Natural killer cell treated with Interleukin-12 subunit alpha and Interleukin-12 subunit beta and Interleukin-15 and Interleukin-18, amount 100 ng/mL, for 72 hours (primary cell): ENCODE data around the gene GRK3. TPM values are rescaled to one million over a fixed set of nuclear protein-coding genes. Genes with fewer than 3 reads are reported as not detected.

Experiments
- ATAC-seq, 2 donors: fragments of 150-1000 bp; cut with Tn5 transposase in 1 of 2; sonication (Bioruptor Pico), chemical (Tn5 transposase) in 1 of 2; 2 replicates each; pipeline ENCODE4 v1.10.0; 2021
- DNase-seq: peaks from one replicate; pipeline ENCODE4 v3.0.0; 2022; ENCODE audit warnings: low spot score
- H3K27ac Mint-ChIP-seq, 2 donors: 1 replicate in 1 of 2; 2 replicates in 1 of 2; pipeline ENCODE4 v1.8.0; 2022; ENCODE audit warnings: mixed read lengths in 2 of 2, mild to moderate bottlenecking in 1 of 2, moderate library complexity in 1 of 2
- H3K27me3 Mint-ChIP-seq, 2 donors: 1 replicate in 1 of 2; 2 replicates in 1 of 2; pipeline ENCODE4 v1.8.0; 2022; ENCODE audit warnings: mixed read lengths in 2 of 2
- H3K36me3 Mint-ChIP-seq: one replicate; pipeline ENCODE4 v1.8.0; 2022; ENCODE audit warnings: mixed read lengths
- H3K4me1 Mint-ChIP-seq, 2 donors: 1 replicate in 1 of 2; 2 replicates in 1 of 2; pipeline ENCODE4 v1.8.0; 2022; ENCODE audit warnings: low read depth in 2 of 2, mixed read lengths in 2 of 2, mild to moderate bottlenecking in 1 of 2
- H3K4me3 Mint-ChIP-seq: one replicate; pipeline ENCODE4 v1.8.0; 2022; ENCODE audit warnings: mixed read lengths
- H3K9me3 Mint-ChIP-seq: 2 replicates; pipeline ENCODE4 v1.8.0; 2022; ENCODE audit warnings: mixed read lengths
- total RNA-seq, 2 donors: library from RNA; stranded (reverse); gene quantifications; one replicate each; pipeline ENCODE4 v1.2.3, GENCODE V29; 2022

The GRK3 gene
- total RNA-seq, 2 donors from 2014 or later, result 2.8 to 3.0 TPM

DNA sequence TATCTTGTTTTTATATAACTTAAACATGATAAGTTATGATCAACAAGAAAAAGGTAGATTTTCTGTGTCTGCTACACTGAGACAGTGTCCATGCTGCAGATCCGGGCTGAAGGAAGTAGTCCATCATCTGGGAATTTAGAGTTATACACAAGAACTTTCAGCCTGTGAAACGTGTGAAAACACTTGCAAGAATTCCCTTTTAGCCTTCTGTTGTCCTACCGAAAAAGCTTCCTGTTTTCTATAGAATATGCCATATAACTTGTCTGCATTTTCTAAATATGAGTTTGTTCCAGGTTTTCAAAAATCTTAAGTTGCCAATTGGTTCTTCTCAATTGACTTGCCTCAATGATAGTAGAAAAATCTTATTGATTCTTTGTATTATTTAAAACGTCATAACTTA lies 113.2 kb downstream of the GRK3 start:
- no peak overlapping the region for H3K27ac Mint-ChIP-seq
- no peak overlapping the region for H3K4me3 Mint-ChIP-seq
- DNase-seq, result no peak
- no peak for ATAC-seq
- H3K36me3 Mint-ChIP-seq, result no peaks in the 10 kb centered on the region
- no peaks in the 10 kb centered on the region for H3K9me3 Mint-ChIP-seq
- H3K4me1 Mint-ChIP-seq, result peaks cover 0 to 3% of the 10 kb centered on the region in 2 donors
- peaks cover 0 to 6% of the 10 kb centered on the region in 2 donors for H3K27me3 Mint-ChIP-seq

DNA sequence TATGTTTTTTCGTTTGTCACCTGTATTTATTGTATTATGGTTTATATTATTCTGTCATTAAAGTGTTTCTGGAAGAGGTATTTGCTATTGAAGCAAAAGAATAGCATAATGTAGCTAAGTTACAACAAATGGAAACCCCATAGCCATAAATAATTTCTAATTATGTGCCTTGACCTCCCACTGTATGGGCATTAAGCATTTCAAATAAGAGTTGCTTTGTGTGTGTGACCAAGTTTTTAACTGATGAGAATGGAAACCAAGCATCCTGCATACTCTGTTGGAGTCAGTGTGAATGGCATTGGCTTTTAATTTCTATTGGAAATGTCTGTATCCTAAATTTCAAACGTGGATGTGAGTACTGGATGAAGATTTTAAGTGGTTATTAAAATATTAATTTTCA lies 115.6 kb downstream of the GRK3 start:
- Mint-ChIP-seq H3K9me3 (no peaks in the 10 kb centered on the region), H3K27me3 (peaks cover 0 to 6% of the 10 kb centered on the region in 2 donors), H3K36me3 (no peaks in the 10 kb centered on the region), H3K4me1 (no peaks in the 10 kb centered on the region), H3K27ac (no peak overlapping the region), H3K4me3 (no peak overlapping the region)
- DNase-seq, result no peak
- ATAC-seq, result no peak

DNA sequence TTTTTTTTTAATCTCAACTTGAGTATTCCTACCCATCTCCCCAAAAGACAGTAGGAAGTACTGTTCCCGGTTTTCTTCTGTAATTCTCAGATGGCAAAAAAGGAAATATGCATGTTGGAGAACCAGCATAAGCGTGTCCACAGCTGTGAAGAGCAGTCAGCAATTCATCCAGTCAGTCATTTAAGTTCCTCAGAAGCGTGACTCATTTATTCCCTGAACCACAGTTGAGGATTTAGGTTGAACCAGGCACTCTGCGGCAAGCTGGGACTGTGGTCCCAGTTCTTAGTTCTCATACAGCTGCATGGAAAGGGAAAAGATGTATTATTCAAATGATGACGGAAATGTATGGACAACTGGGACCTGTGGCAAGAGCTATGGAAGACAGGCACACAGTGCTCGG lies 116.5 kb downstream of the GRK3 start:
- DNase-seq, result no peak
- ATAC-seq, result no peak
- Mint-ChIP-seq H3K4me3 (no peak overlapping the region), H3K4me1 (no peaks in the 10 kb centered on the region), H3K36me3 (no peaks in the 10 kb centered on the region), H3K27ac (no peak overlapping the region), H3K9me3 (no peaks in the 10 kb centered on the region), H3K27me3 (peaks cover 0 to 6% of the 10 kb centered on the region in 2 donors)

DNA sequence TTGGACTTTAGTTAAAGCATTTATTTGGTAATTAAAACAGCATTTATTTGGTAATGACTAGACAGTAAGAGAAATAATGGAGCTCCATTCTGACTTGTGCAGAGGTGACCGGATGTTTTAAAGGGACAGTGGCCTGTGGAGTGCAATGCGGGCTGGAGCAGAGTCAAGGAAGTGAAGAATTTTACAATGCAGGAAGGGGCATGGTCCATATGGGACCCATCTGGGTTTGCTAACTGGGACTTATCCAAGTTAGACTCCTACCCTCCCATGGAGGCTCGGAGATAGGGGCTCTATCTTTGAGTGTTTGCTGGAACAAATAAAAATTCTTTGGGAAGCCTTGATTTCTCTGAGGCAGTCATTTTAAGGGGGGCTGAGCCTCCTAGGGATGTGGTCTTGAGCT lies 117.6 kb downstream of the GRK3 start:
- ATAC-seq, result no peak
- DNase-seq, result no peak
- H3K36me3 Mint-ChIP-seq, result no peaks in the 10 kb centered on the region
- no peaks in the 10 kb centered on the region for H3K9me3 Mint-ChIP-seq
- H3K27ac Mint-ChIP-seq, result no peak overlapping the region
- no peak overlapping the region for H3K4me3 Mint-ChIP-seq
- H3K27me3 Mint-ChIP-seq, result peaks cover 0 to 6% of the 10 kb centered on the region in 2 donors
- H3K4me1 Mint-ChIP-seq, result no peaks in the 10 kb centered on the region

DNA sequence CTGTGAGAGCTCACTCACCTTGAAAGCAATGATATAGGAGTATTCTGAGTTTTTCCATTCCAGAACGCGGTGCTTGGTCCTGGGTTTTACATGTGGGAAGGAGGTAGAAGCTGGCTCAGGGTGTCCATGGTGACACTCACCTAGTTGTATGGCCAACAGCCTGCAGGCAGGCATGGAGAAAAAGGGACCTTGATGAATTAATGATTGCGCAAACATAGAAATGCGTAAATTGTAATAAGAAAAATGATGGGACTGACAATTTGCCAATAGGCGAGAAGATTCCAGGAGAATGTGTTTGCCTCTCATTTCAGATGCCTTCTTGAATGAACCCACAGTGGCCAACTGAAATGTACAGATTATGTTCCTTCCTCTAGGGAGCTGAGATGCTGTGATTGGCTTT lies 124.2 kb downstream of the GRK3 start:
- H3K4me3 Mint-ChIP-seq, result no peak overlapping the region
- no peaks in the 10 kb centered on the region for H3K36me3 Mint-ChIP-seq
- no peak overlapping the region for H3K27ac Mint-ChIP-seq
- H3K27me3 Mint-ChIP-seq, result no peaks in the 10 kb centered on the region
- DNase-seq, result no peak
- no peaks in the 10 kb centered on the region for H3K4me1 Mint-ChIP-seq
- no peaks in the 10 kb centered on the region for H3K9me3 Mint-ChIP-seq
- ATAC-seq, result no peak

DNA sequence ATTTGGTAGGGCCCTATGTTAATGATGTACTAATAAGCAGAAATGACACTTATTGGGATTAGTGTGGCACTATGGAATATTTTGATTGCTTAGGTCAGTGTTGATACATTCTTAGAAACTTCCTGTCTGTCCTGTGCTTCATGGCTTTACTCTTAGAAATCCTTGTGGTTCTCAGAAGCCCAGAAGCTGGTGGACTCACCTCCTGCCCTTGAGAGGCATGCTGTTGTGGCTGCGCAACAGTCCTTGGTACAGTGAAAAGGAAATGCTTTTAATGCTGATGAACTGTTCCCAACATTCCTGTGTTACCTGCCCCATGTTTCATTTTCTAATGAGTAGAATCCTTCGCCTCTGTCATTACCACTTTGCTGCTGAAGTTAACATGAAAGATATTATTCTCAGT lies 125.2 kb downstream of the GRK3 start:
- no peak for ATAC-seq
- H3K27ac Mint-ChIP-seq, result no peak overlapping the region

DNA sequence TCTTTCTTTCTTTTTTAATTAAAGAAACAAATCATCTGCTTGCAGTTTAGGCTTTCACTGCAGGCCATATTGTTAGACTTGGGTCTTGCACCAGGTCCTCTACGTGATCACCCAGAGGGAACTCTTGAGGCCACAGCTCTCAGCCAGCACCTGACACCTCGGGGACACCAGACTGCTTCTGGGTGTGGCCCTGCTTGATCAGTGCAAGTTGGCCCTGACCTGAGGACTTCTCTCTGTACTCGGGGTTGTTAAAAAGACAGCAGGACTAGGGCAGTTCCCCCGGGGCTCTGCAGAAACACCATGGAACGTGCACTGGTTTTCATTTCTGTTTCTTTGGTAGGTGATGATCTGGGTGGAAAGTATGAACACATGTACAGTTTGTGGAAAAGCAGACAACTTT lies 126.3 kb downstream of the GRK3 start:
- Mint-ChIP-seq H3K4me3 (no peak overlapping the region), H3K27ac (no peak overlapping the region), H3K36me3 (no peaks in the 10 kb centered on the region), H3K4me1 (no peaks in the 10 kb centered on the region), H3K9me3 (no peaks in the 10 kb centered on the region), H3K27me3 (no peaks in the 10 kb centered on the region)
- ATAC-seq, result no peak
- DNase-seq, result no peak

More for the DNA sequence above, 125.2 kb downstream of the GRK3 start:
- no peaks in the 10 kb centered on the region for H3K4me1 Mint-ChIP-seq
- H3K36me3 Mint-ChIP-seq, result no peaks in the 10 kb centered on the region
- no peak for DNase-seq
- no peaks in the 10 kb centered on the region for H3K27me3 Mint-ChIP-seq
- no peak overlapping the region for H3K4me3 Mint-ChIP-seq
- H3K9me3 Mint-ChIP-seq, result no peaks in the 10 kb centered on the region

DNA sequence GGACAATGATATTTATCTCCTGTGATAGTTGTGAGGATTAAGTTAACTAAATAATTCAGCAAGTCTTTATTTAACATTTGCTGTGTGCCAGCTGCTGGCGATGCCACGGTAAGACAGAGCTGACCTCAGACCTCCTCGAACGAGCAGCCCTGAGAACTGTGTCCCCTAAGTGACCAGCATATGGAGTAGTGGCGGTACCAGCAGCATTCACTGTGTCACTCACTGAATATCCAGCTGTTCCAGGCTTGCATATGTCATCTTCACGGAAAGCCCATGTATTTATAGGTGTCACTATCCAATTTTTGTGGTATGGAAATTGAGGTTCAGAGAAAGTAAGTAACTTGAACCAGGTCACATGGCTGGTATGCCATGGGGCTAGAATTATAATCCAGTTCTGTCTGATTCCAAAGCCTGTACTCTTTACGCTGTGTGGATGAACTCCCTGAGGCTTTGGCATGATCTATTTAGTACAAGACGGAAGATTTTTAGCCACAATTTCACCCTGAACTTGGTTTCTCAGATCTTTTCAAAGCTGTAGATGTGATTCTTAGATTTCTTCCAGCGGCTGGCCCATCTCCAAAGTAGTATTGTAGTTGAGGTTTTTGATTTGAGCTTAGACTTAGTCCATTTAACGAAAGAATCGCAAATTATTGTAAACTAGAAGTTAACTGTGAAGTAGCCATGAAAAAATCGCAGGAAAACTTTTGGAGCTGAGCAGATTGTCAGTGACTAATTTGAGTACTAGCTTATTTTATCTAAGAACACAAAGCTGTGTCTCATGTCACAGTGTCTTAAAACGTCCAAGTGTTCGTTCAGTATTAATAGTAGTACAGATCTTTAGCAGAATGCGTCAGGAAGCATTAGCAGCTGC lies 128.2 kb downstream of the GRK3 start:
- H3K36me3 Mint-ChIP-seq, result no peaks in the 10 kb centered on the region
- H3K9me3 Mint-ChIP-seq, result no peaks in the 10 kb centered on the region
- H3K4me1 Mint-ChIP-seq, result no peaks in the 10 kb centered on the region
- ATAC-seq (no peak), DNase-seq (no peak)
- no peak overlapping the region for H3K4me3 Mint-ChIP-seq
- H3K27me3 Mint-ChIP-seq, result peaks cover 0 to 9% of the 10 kb centered on the region in 2 donors
- no peak overlapping the region for H3K27ac Mint-ChIP-seq

DNA sequence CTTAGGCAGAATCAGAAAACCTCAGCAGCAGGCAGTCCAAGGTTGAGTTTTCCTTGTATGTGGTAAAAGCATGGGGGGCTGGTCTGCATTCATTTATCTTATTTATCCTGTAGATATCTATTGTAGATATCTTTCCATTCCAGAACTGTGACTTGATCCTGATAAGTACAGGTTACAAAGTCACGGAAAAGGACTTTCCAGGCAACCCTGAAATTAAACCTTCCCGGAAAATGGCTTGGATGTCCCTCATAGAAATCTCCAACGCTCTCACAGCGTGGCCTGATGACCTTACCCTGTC lies 128.7 kb downstream of the GRK3 start:
- peaks cover 0 to 15% of the 10 kb centered on the region in 2 donors for H3K27me3 Mint-ChIP-seq
- no peaks in the 10 kb centered on the region for H3K36me3 Mint-ChIP-seq
- no peak overlapping the region for H3K27ac Mint-ChIP-seq
- H3K9me3 Mint-ChIP-seq, result no peaks in the 10 kb centered on the region
- no peak for DNase-seq
- H3K4me3 Mint-ChIP-seq, result no peak overlapping the region
- ATAC-seq, result no peak
- no peaks in the 10 kb centered on the region for H3K4me1 Mint-ChIP-seq

DNA sequence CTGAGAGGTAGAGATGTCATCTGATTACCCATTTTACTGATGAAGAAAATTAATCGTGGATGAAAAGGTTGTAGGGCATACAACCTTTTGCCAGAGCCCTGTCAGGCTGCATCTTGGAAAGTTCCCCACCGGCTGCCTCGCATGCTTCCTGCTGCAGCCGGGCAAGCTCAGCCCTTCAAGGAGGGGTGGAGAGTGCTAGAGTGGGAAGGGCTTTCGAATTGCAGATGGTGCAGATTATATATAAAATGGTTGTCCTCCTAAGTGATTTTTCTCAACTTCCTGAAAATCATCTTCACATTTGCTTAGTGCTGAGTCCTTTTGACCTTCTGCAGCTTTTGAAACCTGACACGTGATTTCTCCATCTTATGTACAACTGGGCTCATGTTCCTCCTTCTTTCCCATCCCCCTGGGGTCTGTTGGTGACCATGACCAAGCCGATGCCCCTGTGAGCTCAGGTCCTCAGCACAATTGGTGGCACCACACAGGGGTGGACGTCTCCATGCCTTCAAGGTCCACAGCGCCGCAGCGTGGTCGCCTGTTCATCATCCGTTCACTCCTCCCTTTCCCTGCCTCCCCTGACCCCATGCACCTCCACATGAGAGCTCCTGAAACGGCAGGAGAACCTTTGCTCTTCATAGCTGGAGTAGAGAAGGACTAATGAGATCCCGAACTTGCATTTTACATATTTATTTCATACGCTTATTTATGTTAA lies 129.9 kb downstream of the GRK3 start:
- no peaks in the 10 kb centered on the region for H3K4me1 Mint-ChIP-seq
- DNase-seq (no peak), ATAC-seq (no peak)
- H3K9me3 Mint-ChIP-seq, result no peaks in the 10 kb centered on the region
- H3K36me3 Mint-ChIP-seq, result no peaks in the 10 kb centered on the region
- peaks cover 0 to 16% of the 10 kb centered on the region in 2 donors for H3K27me3 Mint-ChIP-seq
- no peak overlapping the region for H3K4me3 Mint-ChIP-seq
- no peak overlapping the region for H3K27ac Mint-ChIP-seq

DNA sequence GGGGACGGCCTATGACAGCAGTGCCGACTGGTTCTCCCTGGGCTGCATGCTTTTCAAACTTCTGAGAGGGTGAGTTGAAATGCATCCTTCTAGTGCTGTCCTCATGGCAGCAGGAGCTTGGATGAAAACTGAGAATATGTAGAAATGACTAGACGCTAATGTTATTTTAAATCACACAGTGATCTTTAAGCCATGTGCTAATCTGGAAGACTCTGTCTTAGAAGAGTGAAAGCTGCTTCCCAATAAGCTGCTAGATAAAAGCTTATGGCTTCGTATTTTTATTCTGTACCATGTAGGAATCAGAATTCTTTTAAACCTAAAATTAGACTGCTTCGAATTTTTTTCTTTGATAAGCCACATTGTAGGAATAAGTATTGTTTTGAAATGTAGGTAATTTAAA lies 130.7 kb downstream of the GRK3 start:
- H3K27me3 Mint-ChIP-seq, result peaks cover 0 to 21% of the 10 kb centered on the region in 2 donors
- H3K9me3 Mint-ChIP-seq, result no peaks in the 10 kb centered on the region
- H3K27ac Mint-ChIP-seq, result no peak overlapping the region
- no peaks in the 10 kb centered on the region for H3K4me1 Mint-ChIP-seq
- H3K36me3 Mint-ChIP-seq, result no peaks in the 10 kb centered on the region
- H3K4me3 Mint-ChIP-seq, result no peak overlapping the region
- no peak for DNase-seq
- ATAC-seq, result no peak

DNA sequence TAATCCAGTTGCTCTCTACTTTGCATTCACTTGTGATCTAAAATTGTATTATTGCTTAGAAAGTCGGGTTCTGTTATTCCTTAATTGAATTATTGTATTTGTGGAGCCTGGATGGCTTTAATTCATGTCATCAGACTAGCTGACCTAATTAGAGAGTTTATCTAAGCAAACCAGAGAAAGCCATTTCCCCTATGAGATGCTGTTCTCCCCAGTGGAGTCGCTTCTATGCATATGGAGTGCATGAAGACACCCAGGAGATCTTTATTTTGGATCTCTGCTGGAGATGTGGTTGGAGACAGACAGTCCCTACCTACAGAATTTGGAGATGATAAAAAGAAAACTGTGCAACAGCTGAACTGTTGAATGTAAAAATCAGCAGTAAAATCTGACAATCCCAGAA lies 132.3 kb downstream of the GRK3 start:
- H3K4me3 Mint-ChIP-seq, result no peak overlapping the region
- no peaks in the 10 kb centered on the region for H3K36me3 Mint-ChIP-seq
- DNase-seq (no peak), ATAC-seq (no peak)
- no peaks in the 10 kb centered on the region for H3K4me1 Mint-ChIP-seq
- no peak overlapping the region for H3K27ac Mint-ChIP-seq
- no peaks in the 10 kb centered on the region for H3K9me3 Mint-ChIP-seq
- H3K27me3 Mint-ChIP-seq, result peaks cover 0 to 23% of the 10 kb centered on the region in 2 donors

DNA sequence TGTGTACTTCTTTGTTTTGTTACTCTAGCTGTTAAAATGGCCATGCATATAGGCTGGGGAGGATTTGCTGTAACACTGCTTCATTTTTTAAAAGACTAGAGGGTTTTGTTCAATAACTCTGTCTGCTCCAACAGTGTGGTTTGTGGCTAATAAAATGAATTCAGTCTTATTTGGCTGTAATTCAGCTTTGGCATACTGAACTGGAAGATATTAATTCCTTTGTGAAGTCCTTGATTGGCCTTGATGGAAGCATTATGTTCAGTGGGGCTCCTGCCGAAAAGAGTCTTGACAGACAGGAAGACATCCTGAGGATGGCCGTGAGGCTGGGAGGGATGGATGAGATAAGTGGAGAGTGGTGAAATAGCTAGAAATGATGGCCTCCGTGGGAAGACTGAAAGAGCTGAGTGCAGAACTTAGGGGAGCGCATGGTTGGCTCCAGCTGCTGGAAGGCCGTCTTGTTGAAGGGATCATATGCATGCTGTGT lies 132.7 kb downstream of the GRK3 start:
- no peak overlapping the region for H3K27ac Mint-ChIP-seq
- no peaks in the 10 kb centered on the region for H3K9me3 Mint-ChIP-seq
- H3K27me3 Mint-ChIP-seq, result peaks cover 0 to 23% of the 10 kb centered on the region in 2 donors
- DNase-seq (no peak), ATAC-seq (no peak)
- no peaks in the 10 kb centered on the region for H3K4me1 Mint-ChIP-seq
- H3K4me3 Mint-ChIP-seq, result no peak overlapping the region
- no peaks in the 10 kb centered on the region for H3K36me3 Mint-ChIP-seq

DNA sequence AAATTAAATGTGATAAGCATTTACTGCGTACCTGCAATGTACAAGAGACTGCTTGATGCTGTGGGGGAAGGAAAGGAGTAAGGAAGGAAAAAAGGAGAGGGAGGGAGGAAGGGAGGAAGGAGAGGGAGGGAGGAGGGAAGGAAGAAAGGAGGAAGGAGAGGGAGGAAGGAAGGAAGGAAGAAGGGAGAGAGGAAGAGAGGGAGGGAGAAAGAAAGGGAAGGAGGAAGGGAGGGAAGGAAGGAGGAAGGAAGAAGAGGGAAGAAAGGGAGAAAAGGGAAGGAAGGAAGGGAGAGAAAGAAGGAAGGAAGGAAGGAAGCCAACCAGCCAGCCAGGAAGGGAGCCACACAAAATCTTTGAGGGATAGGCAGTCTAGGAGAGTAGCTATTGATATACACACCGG lies 133.5 kb downstream of the GRK3 start:
- Mint-ChIP-seq H3K9me3 (no peaks in the 10 kb centered on the region), H3K36me3 (no peaks in the 10 kb centered on the region), H3K4me3 (no peak overlapping the region), H3K27ac (no peak overlapping the region), H3K27me3 (peaks cover 0 to 23% of the 10 kb centered on the region in 2 donors), H3K4me1 (peaks cover 0 to 1% of the 10 kb centered on the region in 2 donors)
- ATAC-seq (no peak), DNase-seq (no peak)
